HUES6 (cell line): ENCODE measurements around the gene SPATA20.
A peak's percentile ranks its signal among the peaks of the same experiment; 100 is the strongest.

Experiments used
- H3K27ac ChIP-seq: 2 replicates; pipeline ENCODE4 v1.7.0; 2013; ENCODE audit warnings: low read depth, mild to moderate bottlenecking, low read length, inconsistent platforms
- H3K27me3 ChIP-seq: 2 replicates; pipeline ENCODE4 v1.6.1; 2013; ENCODE audit warnings: low read length; ENCODE audit not compliant: control insufficient read depth, insufficient read depth
- H3K36me3 ChIP-seq: 2 replicates; pipeline ENCODE4 v1.6.1; 2013; ENCODE audit warnings: low read length; ENCODE audit not compliant: control insufficient read depth, insufficient read depth
- H3K4me1 ChIP-seq: 2 replicates; pipeline ENCODE4 v1.6.1; 2013; ENCODE audit warnings: low read length; ENCODE audit not compliant: control insufficient read depth, insufficient read depth
- H3K4me3 ChIP-seq: 2 replicates; pipeline ENCODE4 v1.5.1; 2013; ENCODE audit warnings: low read depth, low read length
- H3K9ac ChIP-seq: one replicate; pipeline ENCODE4 v1.6.1; 2013; ENCODE audit warnings: mild to moderate bottlenecking, low read length
- H3K9me3 ChIP-seq: 2 replicates; pipeline ENCODE4 v1.6.1; 2013; ENCODE audit warnings: low read depth, low read length; ENCODE audit not compliant: control insufficient read depth, insufficient read depth

The SPATA20 gene

DNA sequence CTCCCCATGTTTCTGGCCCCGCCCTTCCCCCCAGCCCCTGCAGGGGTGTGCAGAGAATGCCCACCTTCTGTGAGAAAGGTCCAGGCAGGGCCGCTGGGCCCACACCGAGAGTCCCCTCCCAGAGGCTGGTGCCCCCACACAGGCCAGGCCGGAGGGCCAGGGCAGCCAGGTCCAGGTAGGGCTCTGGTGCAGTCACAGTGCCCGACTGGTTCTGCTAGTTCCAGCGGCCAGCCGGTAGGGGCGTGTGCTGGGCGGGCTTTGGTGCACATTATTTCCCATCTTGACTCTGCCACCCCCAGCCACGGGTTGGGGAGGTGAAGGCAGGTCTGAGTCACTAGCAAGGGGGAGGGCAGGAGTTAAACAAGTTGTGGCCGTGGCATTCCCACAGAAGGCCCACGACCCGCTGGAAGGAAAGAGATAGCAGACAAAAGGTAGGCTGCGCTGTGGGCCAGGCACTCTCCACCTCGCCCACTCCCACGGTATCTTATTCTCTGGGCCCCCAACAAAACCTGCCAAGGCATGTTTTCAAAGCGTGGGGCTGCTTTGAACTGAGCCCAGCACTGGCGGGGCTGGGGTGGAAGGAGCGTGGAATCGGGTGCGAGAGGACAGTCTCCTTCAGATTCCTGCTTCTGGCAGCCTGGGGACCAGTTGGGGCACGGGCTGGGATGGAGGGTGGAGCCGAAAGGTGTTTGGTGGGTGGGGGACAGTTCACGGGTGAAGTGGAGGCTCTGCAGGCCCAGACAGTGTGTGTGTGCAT is 12.6 kb upstream of the SPATA20 start:
- H3K4me3 ChIP-seq, result peak overlapping the region; percentile 80
- H3K36me3 ChIP-seq, result no peaks in the 10 kb centered on the region
- H3K9ac ChIP-seq, result no peak overlapping the region
- H3K27me3 ChIP-seq, result peaks cover 47% of the 10 kb centered on the region
- no peaks in the 10 kb centered on the region for H3K9me3 ChIP-seq
- no peak overlapping the region for H3K27ac ChIP-seq
- peaks cover 29% of the 10 kb centered on the region for H3K4me1 ChIP-seq

DNA sequence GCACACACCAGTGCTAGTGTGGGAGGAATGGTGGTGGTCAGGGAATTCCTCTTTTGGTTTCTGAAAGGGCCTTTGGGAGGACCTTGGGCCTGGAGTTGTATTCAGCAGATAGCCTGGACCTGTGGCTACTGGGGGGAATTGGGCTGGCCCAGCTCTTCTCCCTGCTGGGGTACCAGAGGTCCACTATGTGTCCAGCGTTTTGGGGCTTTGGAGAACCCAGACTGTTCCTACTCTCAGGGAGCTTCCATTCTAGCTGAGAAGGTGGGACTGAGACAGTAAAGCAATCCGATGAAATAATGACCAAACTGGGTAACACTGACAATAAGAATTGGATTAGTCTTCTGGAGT is 12.0 kb upstream of the SPATA20 start:
- Histone ChIP-seq H3K27me3 (peaks cover 43% of the 10 kb centered on the region), H3K9ac (no peak overlapping the region), H3K27ac (no peak overlapping the region), H3K4me3 (no peak overlapping the region), H3K4me1 (peaks cover 31% of the 10 kb centered on the region), H3K36me3 (no peaks in the 10 kb centered on the region), H3K9me3 (no peaks in the 10 kb centered on the region)

DNA sequence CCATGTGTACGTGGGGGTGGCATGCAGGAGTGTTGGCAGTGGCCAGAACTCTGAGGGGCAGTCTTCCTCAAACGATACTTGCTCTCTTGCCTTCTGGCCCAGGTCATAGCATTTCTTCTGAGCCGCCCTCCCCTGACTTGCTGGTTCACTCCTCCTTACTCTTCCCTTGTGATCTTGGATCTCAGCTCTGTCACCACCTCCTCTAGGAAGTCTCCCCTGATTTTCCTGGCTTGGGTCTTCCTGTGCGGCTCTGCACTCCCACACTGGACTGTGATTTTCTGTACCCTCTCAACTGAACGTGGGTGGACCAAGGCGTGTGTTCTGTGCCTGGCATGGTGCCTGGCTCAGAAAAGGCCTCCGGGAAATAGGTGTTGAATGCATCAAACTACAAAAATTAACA is 11.6 kb upstream of the SPATA20 start:
- no peaks in the 10 kb centered on the region for H3K36me3 ChIP-seq
- H3K9ac ChIP-seq, result no peak overlapping the region
- no peak overlapping the region for H3K27ac ChIP-seq
- peaks cover 35% of the 10 kb centered on the region for H3K4me1 ChIP-seq
- no peak overlapping the region for H3K4me3 ChIP-seq
- peaks cover 42% of the 10 kb centered on the region for H3K27me3 ChIP-seq
- H3K9me3 ChIP-seq, result no peaks in the 10 kb centered on the region

DNA sequence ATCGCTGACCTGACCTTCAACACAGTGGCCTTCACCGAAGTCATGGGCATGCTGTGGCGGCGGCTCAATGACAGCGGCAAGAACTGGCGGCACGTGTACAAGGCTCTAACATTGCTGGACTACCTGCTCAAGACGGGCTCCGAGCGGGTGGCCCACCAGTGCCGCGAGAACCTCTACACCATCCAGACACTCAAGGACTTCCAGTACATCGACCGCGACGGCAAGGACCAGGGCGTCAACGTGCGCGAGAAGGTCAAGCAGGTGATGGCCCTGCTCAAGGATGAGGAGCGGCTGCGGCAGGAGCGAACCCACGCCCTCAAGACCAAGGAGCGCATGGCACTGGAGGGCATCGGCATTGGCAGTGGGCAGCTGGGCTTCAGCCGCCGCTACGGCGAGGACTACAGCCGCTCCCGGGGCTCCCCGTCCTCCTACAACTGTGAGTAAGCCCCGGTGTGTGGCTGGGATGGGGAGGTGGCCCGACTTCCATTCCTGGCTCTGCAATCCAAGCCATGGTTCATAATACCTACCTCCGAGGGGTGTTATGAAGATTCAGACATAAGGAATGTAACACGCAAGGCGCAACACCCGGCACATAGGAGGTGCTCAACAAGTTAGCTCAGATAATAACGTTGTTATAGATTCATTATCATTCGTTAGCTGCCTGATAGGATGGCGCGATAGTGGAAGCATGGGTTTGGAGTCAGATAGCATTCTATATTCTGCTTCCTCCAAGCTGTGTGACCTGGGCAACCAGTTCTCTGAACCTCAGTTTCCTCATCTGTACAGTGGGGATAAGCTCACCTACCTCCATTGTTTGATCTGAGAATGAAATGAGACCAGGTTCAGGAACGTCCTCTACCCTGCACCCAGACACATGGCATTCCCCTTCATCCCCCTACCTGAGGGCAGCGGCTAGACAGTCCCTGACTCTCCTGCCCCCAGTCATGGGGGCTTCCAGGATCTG is 10.0 kb upstream of the SPATA20 start:
- peaks cover 45% of the 10 kb centered on the region for H3K4me1 ChIP-seq
- no peaks in the 10 kb centered on the region for H3K36me3 ChIP-seq
- H3K27ac ChIP-seq, result no peak overlapping the region
- H3K4me3 ChIP-seq, result no peak overlapping the region
- H3K9me3 ChIP-seq, result no peaks in the 10 kb centered on the region
- peaks cover 42% of the 10 kb centered on the region for H3K27me3 ChIP-seq
- H3K9ac ChIP-seq, result no peak overlapping the region

DNA sequence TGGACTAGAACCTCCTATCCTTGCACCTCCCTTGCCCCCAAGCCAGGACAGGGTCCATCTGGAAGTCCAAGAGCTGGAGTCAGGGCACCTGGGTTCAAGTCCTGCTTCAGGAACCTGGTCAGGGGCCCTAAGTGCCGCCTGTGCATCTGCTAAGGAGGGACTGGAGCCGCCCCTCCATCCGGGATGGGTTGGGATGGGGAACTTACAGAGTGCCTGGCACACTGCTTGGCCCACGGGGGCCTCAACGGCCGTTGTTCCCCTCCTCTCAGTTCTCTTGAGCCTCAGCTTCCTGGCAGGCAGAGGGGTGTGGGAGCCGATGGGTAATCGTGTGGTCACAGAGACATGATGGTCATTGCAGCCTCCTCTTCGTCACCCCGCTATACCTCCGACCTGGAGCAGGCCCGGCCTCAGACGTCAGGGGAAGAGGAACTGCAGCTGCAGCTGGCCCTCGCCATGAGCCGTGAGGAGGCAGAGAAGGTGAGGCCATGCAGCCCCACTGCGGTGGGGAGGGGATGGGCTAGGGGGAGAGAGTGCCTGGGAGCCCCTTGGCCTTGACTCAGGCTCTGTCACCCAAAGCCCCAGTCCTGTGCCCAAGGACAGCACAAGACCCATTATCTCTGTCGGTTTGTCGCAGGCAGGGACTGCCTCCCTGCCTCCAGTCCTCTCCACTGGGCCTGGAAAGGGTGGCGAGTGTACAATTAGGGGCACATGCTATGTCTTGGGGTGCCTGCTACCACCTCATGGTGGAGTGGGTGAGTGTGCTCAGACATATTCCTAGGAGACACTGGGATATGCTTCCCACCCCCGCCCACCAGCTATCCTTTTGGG is 9.0 kb upstream of the SPATA20 start:
- H3K9me3 ChIP-seq, result no peaks in the 10 kb centered on the region
- no peak overlapping the region for H3K9ac ChIP-seq
- no peak overlapping the region for H3K27ac ChIP-seq
- H3K4me1 ChIP-seq, result peaks cover 48% of the 10 kb centered on the region
- no peaks in the 10 kb centered on the region for H3K36me3 ChIP-seq
- no peak overlapping the region for H3K4me3 ChIP-seq
- H3K27me3 ChIP-seq, result peaks cover 32% of the 10 kb centered on the region

DNA sequence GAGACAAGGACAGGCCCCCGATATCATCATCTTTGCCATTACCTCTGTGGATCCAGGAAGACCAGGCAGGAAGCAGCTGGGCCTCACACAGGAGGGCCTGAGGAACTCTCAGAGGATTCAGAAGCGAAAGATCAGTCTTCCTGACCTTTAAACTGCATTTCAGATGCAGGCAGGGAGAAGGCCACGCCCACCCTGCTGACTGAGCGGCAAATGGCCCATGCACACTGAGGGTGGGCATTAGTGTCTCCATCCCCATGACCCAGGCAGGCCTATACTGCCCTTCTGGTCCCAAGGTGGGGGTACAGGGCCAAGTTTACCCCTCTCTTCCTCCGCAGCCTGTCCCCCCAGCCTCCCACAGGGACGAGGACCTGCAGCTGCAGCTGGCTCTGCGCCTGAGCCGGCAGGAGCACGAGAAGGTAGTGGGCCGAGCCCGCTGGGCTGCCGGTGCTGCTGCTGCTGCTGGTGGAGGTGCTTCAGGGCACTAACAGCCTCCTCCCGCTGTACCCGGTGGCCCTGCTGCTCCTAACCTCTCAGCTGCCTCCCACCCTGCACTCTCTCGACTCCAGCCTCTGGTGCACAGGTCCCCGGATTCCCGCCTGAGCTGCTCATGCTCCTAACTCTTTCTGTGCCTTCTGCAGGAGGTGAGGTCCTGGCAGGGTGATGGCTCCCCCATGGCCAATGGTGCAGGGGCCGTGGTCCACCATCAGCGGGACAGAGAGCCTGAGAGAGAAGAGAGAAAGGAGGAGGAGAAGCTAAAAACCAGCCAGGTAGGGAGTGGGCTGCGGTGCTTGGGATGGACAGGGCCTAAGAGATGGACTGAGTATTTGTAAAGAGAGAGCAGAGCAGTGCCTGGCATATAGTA is 8.2 kb upstream of the SPATA20 start:
- Histone ChIP-seq H3K27me3 (peaks cover 24% of the 10 kb centered on the region), H3K9me3 (no peaks in the 10 kb centered on the region), H3K4me3 (no peak overlapping the region), H3K4me1 (peaks cover 43% of the 10 kb centered on the region), H3K27ac (no peak overlapping the region), H3K36me3 (no peaks in the 10 kb centered on the region), H3K9ac (no peak overlapping the region)

DNA sequence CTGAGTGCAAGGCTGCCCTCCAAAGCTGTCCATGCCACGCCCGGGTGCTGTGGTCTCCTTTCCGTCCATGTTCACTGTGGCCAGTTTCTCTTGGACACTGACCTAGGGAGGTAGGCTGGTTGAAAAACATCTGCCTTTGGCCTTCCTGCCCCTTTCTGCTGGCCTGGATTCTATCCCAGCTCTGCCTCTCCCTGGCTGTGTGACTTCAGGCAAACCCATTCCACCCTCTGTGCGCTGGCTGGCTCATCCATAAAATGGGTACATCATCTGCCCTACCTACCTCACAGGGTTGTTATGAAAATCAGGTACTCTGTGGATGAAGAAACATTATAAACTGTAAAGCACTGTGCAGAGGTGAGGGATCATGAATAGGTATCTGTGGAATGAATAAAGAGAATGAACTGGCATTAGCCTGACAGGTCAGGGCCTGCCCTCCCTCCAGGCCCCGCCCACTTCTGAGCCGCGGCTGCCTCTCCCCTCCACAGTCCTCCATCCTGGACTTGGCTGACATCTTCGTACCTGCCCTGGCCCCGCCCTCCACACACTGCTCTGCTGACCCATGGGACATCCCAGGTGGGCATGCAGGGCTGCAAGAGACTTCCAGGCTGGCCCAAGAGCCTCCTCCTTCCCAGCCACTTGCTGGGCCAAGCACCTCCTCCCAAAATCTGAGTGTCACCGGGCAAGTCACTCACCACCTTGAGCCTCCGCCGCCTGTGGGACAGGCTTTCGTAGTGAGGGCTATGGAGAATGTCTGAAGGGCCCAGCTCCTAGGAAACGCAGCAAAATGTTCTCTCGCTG is 7.0 kb upstream of the SPATA20 start:
- Histone ChIP-seq H3K9me3 (no peaks in the 10 kb centered on the region), H3K4me3 (no peak overlapping the region; the same call in 1 of the 2 replicates), H3K27me3 (peaks cover 13% of the 10 kb centered on the region), H3K4me1 (peaks cover 38% of the 10 kb centered on the region), H3K36me3 (no peaks in the 10 kb centered on the region), H3K9ac (no peak overlapping the region), H3K27ac (no peak overlapping the region)

DNA sequence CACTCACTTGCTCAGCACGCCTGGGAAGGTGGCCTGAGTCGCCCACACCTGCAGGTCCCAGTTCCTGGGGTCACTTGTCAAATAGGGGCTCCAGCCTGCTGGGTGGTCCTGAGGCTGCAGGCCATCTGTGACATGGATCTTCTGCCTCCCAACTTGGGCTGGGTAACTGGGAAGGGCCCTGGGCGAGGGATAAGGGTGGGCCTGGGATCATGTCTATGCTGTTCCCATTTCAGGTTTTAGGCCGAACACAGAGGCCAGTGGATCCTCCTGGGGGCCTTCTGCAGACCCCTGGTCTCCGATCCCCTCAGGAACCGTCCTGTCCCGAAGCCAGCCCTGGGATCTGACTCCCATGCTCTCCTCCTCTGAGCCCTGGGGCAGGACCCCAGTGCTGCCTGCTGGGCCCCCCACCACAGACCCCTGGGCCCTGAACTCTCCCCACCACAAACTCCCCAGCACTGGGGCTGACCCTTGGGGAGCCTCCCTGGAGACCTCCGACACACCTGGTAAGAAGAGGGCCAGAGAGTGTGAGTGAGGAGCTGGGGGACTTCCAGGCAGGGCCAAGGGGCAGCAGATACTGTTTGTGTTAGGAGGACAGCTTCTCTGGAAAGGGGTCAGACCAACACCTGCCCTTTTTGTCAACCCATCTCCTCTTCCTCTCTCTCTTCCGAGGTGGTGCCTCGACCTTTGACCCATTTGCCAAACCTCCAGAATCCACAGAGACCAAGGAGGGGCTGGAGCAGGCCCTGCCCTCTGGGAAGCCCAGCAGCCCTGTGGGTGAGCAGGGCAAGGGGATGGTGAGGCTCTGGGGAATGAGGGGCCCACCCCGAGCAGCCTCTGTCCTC is 6.2 kb upstream of the SPATA20 start:
- Histone ChIP-seq H3K4me1 (peaks cover 38% of the 10 kb centered on the region), H3K27ac (no peak overlapping the region), H3K4me3 (no peak overlapping the region), H3K36me3 (no peaks in the 10 kb centered on the region), H3K27me3 (peaks cover 11% of the 10 kb centered on the region), H3K9me3 (no peaks in the 10 kb centered on the region), H3K9ac (no peak overlapping the region)

DNA sequence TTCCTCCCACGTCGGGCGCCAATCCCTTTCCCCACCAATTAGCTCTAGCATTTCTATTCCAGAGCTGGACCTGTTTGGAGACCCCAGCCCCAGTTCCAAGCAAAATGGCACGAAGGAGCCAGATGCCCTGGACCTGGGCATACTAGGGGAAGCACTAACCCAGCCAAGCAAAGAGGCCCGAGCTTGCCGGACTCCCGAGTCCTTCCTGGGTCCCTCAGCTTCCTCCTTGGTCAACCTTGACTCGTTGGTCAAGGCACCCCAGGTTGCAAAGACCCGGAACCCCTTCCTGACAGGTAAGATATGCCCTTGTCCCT is 5.6 kb upstream of the SPATA20 start:
- Histone ChIP-seq H3K27me3 (peaks cover 11% of the 10 kb centered on the region), H3K27ac (no peak overlapping the region), H3K36me3 (no peaks in the 10 kb centered on the region), H3K9ac (peak overlapping the region; percentile 17), H3K4me3 (peak overlapping the region; percentile 83), H3K4me1 (peaks cover 38% of the 10 kb centered on the region), H3K9me3 (no peaks in the 10 kb centered on the region)
